SK-N-SH (cell line): ENCODE data around the gene UHMK1. TPM values are rescaled to one million over a fixed set of nuclear protein-coding genes. Genes with fewer than 3 reads are reported as not detected.

ENCODE experiments used
- CTCF ChIA-PET: fragments of 300-600, 350-600 bp; formaldehyde crosslinking; extraction: SDS; loops from one replicate; lab custom pipeline; 2021; lab: Yijun Ruan, JAX
- POLR2A ChIA-PET: fragments of 350-600 bp; sonication (Branson Sonifier 250); formaldehyde crosslinking; extraction: SDS; loops from one replicate; lab custom pipeline; 2020; ENCODE audit warnings: antibody characterized with exemption, inconsistent platforms; lab: Yijun Ruan, JAX
- DNase-seq: peaks from one replicate; pipeline ENCODE4 v3.0.0; 2012
- H2AFZ ChIP-seq: fragments of 200-600 bp; sonication (generic); 2 replicates; pipeline ENCODE4 v1.8.1; 2016; ENCODE audit warnings: antibody characterized with exemption, mild to moderate bottlenecking, low read depth
- H3F3A ChIP-seq: fragments of 200-600 bp; sonication (generic); replicated peaks from 2 replicates; pipeline ENCODE3; 2016; ENCODE audit warnings: antibody characterized with exemption, mild to moderate bottlenecking; ENCODE audit not compliant: insufficient read depth
- H3K27ac ChIP-seq, 2 experiments: fragments of 200-500 bp in 1 of 2; fragments of 200-600 bp in 1 of 2; sonication (Bioruptor generic) in 1 of 2; sonication (generic), shearing (Covaris generic) in 1 of 2; 2 replicates each; pipeline versions ENCODE4 v1.5.1 to v1.6.1; 2014 to 2016; ENCODE audit warnings: low read depth in 2 of 2, inconsistent platforms in 1 of 2, low read length in 1 of 2, mild to moderate bottlenecking in 1 of 2, mixed read lengths in 1 of 2
- H3K27me3 ChIP-seq: fragments of 200-600 bp; sonication (generic), shearing (Covaris generic); 2 replicates; pipeline ENCODE4 v1.6.1; 2016; ENCODE audit warnings: mixed run types; ENCODE audit not compliant: insufficient read depth
- H3K36me3 ChIP-seq, 2 experiments: fragments of 200-500 bp in 1 of 2; fragments of 200-600 bp in 1 of 2; sonication (Bioruptor generic) in 1 of 2; sonication (generic) in 1 of 2; replicated peaks in 1 of 2; 2 replicates each; pipeline versions ENCODE3 to v1.5.1; 2014 to 2016; ENCODE audit warnings: low read length in 1 of 2, mild to moderate bottlenecking in 1 of 2; ENCODE audit not compliant: insufficient read depth in 2 of 2, control insufficient read depth in 1 of 2
- H3K4me1 ChIP-seq, 2 experiments: fragments of 200-500 bp in 1 of 2; fragments of 200-600 bp in 1 of 2; sonication (Bioruptor generic) in 1 of 2; sonication (generic), shearing (Covaris generic) in 1 of 2; 2 replicates each; pipeline versions ENCODE4 v1.5.1 to v1.6.1; 2014 to 2016; ENCODE audit warnings: low read depth in 1 of 2, low read length in 1 of 2, mixed run types in 1 of 2; ENCODE audit not compliant: insufficient read depth in 2 of 2, control insufficient read depth in 1 of 2
- H3K4me2 ChIP-seq: fragments of 200-600 bp; sonication (generic), shearing (Covaris generic); 2 replicates; pipeline ENCODE4 v1.6.1; 2017; ENCODE audit warnings: mixed run types
- H3K4me3 ChIP-seq, 2 experiments: fragments of 200-500 bp in 1 of 2; fragments of 200-600 bp in 1 of 2; sonication (Bioruptor generic) in 1 of 2; sonication (generic), shearing (Covaris generic) in 1 of 2; 2 replicates each; pipeline versions ENCODE4 v1.5.1 to v1.8.1; 2014 to 2016; ENCODE audit warnings: low read depth in 2 of 2, inconsistent platforms in 1 of 2, low read length in 1 of 2, mild to moderate bottlenecking in 1 of 2, mixed read lengths in 1 of 2, moderate library complexity in 1 of 2
- H3K79me2 ChIP-seq: fragments of 200-600 bp; sonication (generic); 2 replicates; pipeline ENCODE4 v1.8.1; 2017; ENCODE audit warnings: mild to moderate bottlenecking; ENCODE audit not compliant: insufficient read depth
- H3K9ac ChIP-seq: fragments of 200-600 bp; sonication (generic); 2 replicates; pipeline ENCODE4 v1.6.1; 2017; ENCODE audit warnings: mixed run types
- H3K9me2 ChIP-seq: fragments of 200-600 bp; sonication (generic); 2 replicates; pipeline ENCODE4 v1.6.1; 2017; ENCODE audit warnings: mixed run types
- H3K9me3 ChIP-seq: fragments of 200-600 bp; sonication (generic); 2 replicates; pipeline ENCODE4 v1.6.1; 2017; ENCODE audit warnings: mixed run types, mild to moderate bottlenecking, moderate library complexity
- H4K20me1 ChIP-seq: fragments of 200-600 bp; sonication (generic); 2 replicates; pipeline ENCODE4 v1.6.1; 2017; ENCODE audit warnings: mild to moderate bottlenecking, mixed run types; ENCODE audit not compliant: insufficient read depth
- EP300 ChIP-seq, 2 experiments: IDR thresholded peaks; 2 replicates each; pipeline versions ENCODE4 v1.4.0 to v1.6.1; 2012; ENCODE audit warnings: borderline replicate concordance in 1 of 2, low read depth in 1 of 2, low read length in 1 of 2
- FOXJ3 ChIP-seq: sonication (generic); formaldehyde crosslinking; IDR thresholded peaks from 2 replicates; pipeline ENCODE4 v1.5.1; 2020; ENCODE audit warnings: mild to moderate bottlenecking, missing genetic modification reagents
- MXI1 ChIP-seq: IDR thresholded peaks from 2 replicates; pipeline ENCODE4 v1.6.1; 2012; ENCODE audit warnings: mild to moderate bottlenecking, low read depth, low read length, improper control_type of control experiment
- RCOR1 ChIP-seq: fragments of 150-350 bp; IDR thresholded peaks from 2 replicates; pipeline ENCODE4 v1.6.1; 2017; ENCODE audit warnings: antibody characterized with exemption, low read length
- TCF12 ChIP-seq: IDR thresholded peaks from 2 replicates; pipeline ENCODE4 v1.4.0; 2012
- YY1 ChIP-seq: IDR thresholded peaks from 2 replicates; pipeline ENCODE4 v1.4.0; 2012; ENCODE audit warnings: low read depth, mild to moderate bottlenecking
- WGBS: methylation state at CpG from one replicate; pipeline ENCODE4 v1.1.6; 2017; ENCODE audit warnings: low lambda C conversion rate; 5-methylcytosine and 5-hydroxymethylcytosine counted together
- polyA plus RNA-seq, 3 experiments: library from polyadenylated mRNA; depleted of rRNA; stranded (reverse); fragments of >200 nt; gene quantifications; 2 replicates each; pipeline ENCODE4 v1.2.3, GENCODE V29; 2012
- TF ChIP-seq, protein P1 (sequence below): IDR thresholded peaks from 2 replicates; pipeline ENCODE4 v1.4.0; 2012; ENCODE audit warnings: low read depth, borderline replicate concordance
- TF ChIP-seq, protein P2 (sequence below): IDR thresholded peaks from 2 replicates; pipeline ENCODE4 v1.6.1; 2012; ENCODE audit warnings: mild to moderate bottlenecking, low read depth, low read length, moderate library complexity

Gene UHMK1
- polyA plus RNA-seq, 1 of the 3 experiments (the other 2 are of a cell fraction), result 7.4 TPM

GRCh38 chr1:162565460-162565859, 67.8 kb downstream of the UHMK1 start:
- Histone ChIP-seq H4K20me1 (peaks cover 20% of the 10 kb centered on the region), H3K9me2 (no peaks in the 10 kb centered on the region), H3K9ac (no peak overlapping the region), H3F3A (no peaks in the 10 kb centered on the region), H3K79me2 (peaks cover 90% of the 10 kb centered on the region), H3K4me2 (no peak overlapping the region), H3K9me3 (no peaks in the 10 kb centered on the region), H3K4me3 (no peak overlapping the region), H2AFZ (no peak overlapping the region)
- POLR2A ChIA-PET, result no interaction called here
- CTCF ChIA-PET, result interaction anchor here (0.7 to 1.4 kb wide), 5 partner anchors 9 to 235 kb away, joined by 3 read pairs; no protein-coding TSS in a partner anchor
- no peak for DNase-seq
- TF ChIP-seq FOXJ3 (CRISPR knock-in tag), result no peak
- no peak for TF ChIP-seq RCOR1
- TF ChIP-seq MXI1, result no peak
- TF ChIP-seq EP300 (IDR thresholded peaks at IDR 0.05; ENCODE audit: borderline replicate concordance in 1 of 2, low read depth in 1 of 2, low read length in 1 of 2), result no peak
- no peak for TF ChIP-seq TCF12
- TF ChIP-seq, all 33 proteins: peak for 0
- H3K36me3 ChIP-seq, result peaks cover 19 to 41% of the 10 kb centered on the region in 2 experiments
- peaks cover 6 to 9% of the 10 kb centered on the region in 2 experiments; a peak in 3 of 4 replicates for H3K4me1 ChIP-seq
- no peak overlapping the region for H3K27ac ChIP-seq
- no peaks in the 10 kb centered on the region for H3K27me3 ChIP-seq

DNA sequence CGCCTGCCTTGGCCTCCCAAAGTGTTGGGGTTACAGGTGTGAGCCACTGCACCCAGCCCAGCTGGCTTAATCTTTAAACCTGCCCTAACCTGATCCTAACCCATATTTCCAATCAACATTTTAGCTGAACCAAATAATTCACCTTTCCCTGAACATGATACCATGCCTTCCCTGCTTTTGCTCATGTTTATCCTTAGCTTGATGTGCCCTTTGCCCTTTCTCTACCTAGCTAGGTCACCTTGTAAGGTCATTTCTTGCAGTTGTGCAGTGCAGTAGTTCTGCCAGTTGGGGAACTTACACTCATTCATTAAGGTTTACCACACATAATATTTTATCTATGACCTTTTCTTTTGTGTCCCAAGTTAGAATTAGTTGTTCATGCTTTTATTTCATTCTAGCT, 69.3 kb downstream of the UHMK1 start:
- peaks cover 100% of the 10 kb centered on the region for H3K79me2 ChIP-seq
- ChIA-PET CTCF (interaction anchor here (1.0 to 1.8 kb wide), 3 partner anchors 27 to 281 kb away, joined by 3 read pairs; no protein-coding TSS in a partner anchor), POLR2A (no interaction called here)
- no peak overlapping the region for H3K27ac ChIP-seq
- peaks cover 19 to 44% of the 10 kb centered on the region in 2 experiments for H3K36me3 ChIP-seq
- H2AFZ ChIP-seq, result no peak overlapping the region; the same call in 1 of the 2 replicates
- H3K4me2 ChIP-seq, result no peak overlapping the region
- no peaks in the 10 kb centered on the region for H3K9me2 ChIP-seq
- DNase-seq, result no peak
- H3K4me1 ChIP-seq, result peaks cover 5 to 10% of the 10 kb centered on the region in 2 experiments; a peak in 3 of 4 replicates
- H3F3A ChIP-seq, result no peaks in the 10 kb centered on the region
- 71% methylated on average over 1 of the region's 1 CpG for WGBS
- no peaks in the 10 kb centered on the region for H3K9me3 ChIP-seq
- no peaks in the 10 kb centered on the region for H3K27me3 ChIP-seq
- H4K20me1 ChIP-seq, result peaks cover 20% of the 10 kb centered on the region
- H3K9ac ChIP-seq, result no peak overlapping the region
- TF ChIP-seq, protein P1, sequence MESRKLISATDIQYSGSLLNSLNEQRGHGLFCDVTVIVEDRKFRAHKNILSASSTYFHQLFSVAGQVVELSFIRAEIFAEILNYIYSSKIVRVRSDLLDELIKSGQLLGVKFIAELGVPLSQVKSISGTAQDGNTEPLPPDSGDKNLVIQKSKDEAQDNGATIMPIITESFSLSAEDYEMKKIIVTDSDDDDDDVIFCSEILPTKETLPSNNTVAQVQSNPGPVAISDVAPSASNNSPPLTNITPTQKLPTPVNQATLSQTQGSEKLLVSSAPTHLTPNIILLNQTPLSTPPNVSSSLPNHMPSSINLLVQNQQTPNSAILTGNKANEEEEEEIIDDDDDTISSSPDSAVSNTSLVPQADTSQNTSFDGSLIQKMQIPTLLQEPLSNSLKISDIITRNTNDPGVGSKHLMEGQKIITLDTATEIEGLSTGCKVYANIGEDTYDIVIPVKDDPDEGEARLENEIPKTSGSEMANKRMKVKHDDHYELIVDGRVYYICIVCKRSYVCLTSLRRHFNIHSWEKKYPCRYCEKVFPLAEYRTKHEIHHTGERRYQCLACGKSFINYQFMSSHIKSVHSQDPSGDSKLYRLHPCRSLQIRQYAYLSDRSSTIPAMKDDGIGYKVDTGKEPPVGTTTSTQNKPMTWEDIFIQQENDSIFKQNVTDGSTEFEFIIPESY, result no peak
- no peak for TF ChIP-seq RCOR1
- no peak for TF ChIP-seq YY1
- TF ChIP-seq FOXJ3 (CRISPR knock-in tag), result no peak
- TF ChIP-seq, protein P2, sequence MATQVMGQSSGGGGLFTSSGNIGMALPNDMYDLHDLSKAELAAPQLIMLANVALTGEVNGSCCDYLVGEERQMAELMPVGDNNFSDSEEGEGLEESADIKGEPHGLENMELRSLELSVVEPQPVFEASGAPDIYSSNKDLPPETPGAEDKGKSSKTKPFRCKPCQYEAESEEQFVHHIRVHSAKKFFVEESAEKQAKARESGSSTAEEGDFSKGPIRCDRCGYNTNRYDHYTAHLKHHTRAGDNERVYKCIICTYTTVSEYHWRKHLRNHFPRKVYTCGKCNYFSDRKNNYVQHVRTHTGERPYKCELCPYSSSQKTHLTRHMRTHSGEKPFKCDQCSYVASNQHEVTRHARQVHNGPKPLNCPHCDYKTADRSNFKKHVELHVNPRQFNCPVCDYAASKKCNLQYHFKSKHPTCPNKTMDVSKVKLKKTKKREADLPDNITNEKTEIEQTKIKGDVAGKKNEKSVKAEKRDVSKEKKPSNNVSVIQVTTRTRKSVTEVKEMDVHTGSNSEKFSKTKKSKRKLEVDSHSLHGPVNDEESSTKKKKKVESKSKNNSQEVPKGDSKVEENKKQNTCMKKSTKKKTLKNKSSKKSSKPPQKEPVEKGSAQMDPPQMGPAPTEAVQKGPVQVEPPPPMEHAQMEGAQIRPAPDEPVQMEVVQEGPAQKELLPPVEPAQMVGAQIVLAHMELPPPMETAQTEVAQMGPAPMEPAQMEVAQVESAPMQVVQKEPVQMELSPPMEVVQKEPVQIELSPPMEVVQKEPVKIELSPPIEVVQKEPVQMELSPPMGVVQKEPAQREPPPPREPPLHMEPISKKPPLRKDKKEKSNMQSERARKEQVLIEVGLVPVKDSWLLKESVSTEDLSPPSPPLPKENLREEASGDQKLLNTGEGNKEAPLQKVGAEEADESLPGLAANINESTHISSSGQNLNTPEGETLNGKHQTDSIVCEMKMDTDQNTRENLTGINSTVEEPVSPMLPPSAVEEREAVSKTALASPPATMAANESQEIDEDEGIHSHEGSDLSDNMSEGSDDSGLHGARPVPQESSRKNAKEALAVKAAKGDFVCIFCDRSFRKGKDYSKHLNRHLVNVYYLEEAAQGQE, result no peak
- TF ChIP-seq, all 33 proteins: peak for 0
- H3K4me3 ChIP-seq, result no peak overlapping the region
